ENCODE data around the gene AIP.

AIP gene

GRCh38 chr11:67482827-67483798, at the start of gene AIP:
Gene AIP (plus strand): TSS chr11:67483026. CDS start chr11:67483159, 133 bp downstream.
- peak; percentile 99 for DNase-seq

- no peak for DNase-seq
Measured at GRCh38 chr11:67433536-67434394, 49.1 kb upstream of the AIP start.

- no peak for DNase-seq
Measured at GRCh38 chr11:67434395-67434881, 48.4 kb upstream of the AIP start.

GRCh38 chr11:67435031-67435726, 47.6 kb upstream of the AIP start:
- DNase-seq: peak; percentile 45

- no peak for DNase-seq
Measured at GRCh38 chr11:67435727-67436458, 46.9 kb upstream of the AIP start.

GRCh38 chr11:67436459-67437081, 46.3 kb upstream of the AIP start:
- DNase-seq: peak; percentile 82

GRCh38 chr11:67437082-67437808, 45.6 kb upstream of the AIP start, which contains the start of gene PTPRCAP:
Gene PTPRCAP (minus strand): TSS chr11:67437682. CDS start chr11:67437619, 63 bp downstream.
- DNase-seq: peak; percentile 87

- DNase-seq: no peak
Measured at GRCh38 chr11:67437809-67438157, 45.0 kb upstream of the AIP start.

GRCh38 chr11:67438158-67438902, 44.5 kb upstream of the AIP start:
- DNase-seq: no peak

GRCh38 chr11:67439321-67440228, 43.3 kb upstream of the AIP start:
- DNase-seq: peak; percentile 76

GRCh38 chr11:67440229-67441097, 42.4 kb upstream of the AIP start:
- peak; percentile 32 for DNase-seq

- DNase-seq: no peak
Measured at GRCh38 chr11:67441098-67441563, 41.7 kb upstream of the AIP start.

- DNase-seq: no peak
Measured at GRCh38 chr11:67441731-67442351, 41.0 kb upstream of the AIP start.

- DNase-seq: no peak
Measured at GRCh38 chr11:67442504-67443404, 40.1 kb upstream of the AIP start.

- DNase-seq: no peak
Measured at GRCh38 chr11:67445515-67445914, 37.3 kb upstream of the AIP start.

GRCh38 chr11:67448220-67448609, 34.6 kb upstream of the AIP start:
- DNase-seq: no peak
